ENCODE data around the gene SORCS3.

Gene SORCS3

DNA sequence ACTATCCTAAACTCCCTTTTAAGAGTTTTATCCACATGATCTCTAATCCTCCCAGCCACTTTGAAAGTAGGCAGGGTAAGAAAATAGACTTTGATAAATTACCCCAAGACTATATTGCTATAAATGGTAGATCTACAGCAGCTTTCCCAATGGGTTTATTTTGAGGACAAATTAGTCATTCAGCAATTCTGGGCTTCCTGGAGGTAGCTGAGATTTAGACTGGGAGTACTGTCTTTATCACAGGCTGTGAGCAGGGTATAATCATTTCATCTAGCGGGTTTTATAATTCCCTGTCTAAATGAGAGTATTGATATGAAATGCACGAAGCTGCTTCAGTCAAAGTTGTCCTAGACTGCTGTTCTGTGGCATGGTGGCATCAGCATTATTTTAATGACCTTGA lies 279.4 kb downstream of the SORCS3 start:
- DNase-seq (ENCODE audit: low read depth in 2 of 2), result no peak

DNA sequence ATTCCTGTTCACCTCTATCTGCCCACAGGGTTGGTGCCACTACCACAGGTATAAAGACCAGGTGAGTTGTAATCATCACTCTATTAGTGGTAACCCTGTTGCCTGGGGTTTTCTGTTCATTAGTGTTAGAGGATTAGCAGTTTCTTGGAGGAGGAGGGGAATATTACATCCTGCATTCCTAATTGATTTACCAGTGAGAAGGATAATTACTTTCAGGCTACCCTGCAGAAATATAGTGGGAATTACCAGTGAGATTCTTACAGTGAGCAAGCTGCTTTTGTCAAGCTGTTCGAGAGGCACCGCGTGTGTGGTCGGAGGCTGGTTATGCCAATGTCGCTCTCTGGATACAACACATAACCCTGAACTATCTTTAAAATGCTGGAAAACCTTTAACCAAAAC lies 280.7 kb downstream of the SORCS3 start:
- no peak for DNase-seq (ENCODE audit: low read depth in 2 of 2)

DNA sequence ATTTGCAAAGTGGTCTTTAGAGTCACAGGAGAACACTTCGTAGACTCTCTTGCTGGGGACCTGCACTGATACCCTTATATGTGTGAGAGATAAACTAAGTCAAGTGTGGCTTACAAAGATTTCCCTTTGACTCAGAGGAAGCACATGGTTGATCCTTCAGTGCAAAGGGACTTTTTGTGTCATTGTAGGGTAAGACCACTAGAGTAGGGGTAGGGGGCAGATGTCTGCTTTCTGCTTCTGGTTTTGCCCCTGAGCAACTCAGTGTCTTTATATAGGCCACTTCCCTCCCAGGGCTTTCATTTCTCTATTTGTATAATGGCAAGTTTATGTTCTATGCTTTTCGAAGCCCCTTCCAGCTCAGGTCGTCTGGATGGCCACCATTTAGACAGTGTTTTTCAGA lies 281.7 kb downstream of the SORCS3 start:
- DNase-seq (ENCODE audit: low read depth in 2 of 2), result no peak

DNA sequence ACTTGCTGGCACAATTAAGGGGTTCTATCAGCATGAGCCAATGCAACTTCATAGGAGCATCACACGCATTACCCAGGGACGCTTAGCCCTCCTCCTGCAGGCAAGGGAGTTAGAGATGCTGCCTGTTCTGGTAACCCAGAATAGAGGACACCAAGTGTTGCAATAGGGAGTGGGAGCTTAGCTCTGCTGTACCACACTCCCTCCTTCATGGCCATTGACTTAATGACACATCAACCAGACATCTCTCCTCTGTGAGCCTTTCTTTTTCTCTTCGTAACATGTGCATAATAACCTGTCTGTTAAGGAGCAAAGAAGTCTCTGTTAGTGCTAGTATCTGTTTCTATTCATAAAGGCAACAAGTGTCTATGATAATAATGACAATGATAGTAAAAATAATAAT lies 282.4 kb downstream of the SORCS3 start:
- no peak for DNase-seq (ENCODE audit: low read depth in 2 of 2)

DNA sequence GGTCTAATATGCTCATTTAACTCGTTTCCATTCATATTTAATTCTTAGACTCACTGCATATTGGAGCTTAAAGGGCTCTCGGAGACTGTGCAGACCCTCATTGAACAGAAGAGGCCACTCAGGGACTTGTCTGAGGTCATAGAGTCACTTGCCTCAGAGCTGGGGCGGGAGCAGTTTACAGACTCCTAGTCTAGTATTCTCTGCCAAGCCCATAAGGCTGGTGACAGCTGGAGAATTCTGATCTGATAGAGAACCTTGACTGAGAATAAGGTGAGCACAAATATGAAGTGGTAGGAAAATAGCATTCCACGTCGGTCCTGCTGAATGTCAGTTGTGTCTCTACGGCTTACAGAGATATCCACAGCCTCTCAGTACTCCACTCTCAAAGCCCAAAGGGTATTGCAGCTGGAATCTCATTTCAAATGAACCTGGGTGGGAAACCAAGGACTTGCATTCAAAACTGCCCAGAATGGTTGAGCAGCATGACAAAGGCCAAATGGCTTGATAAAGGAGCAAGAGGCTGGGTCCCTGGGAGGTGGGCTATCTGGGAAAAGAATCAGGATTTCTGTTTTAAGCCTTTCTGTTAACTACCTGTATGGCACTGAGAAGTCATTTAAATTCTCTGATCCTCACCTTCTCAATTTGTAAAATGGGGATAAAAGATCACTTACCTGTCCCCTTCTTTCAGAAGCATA lies 283.2 kb downstream of the SORCS3 start:
- no peak for DNase-seq (ENCODE audit: low read depth in 2 of 2)

DNA sequence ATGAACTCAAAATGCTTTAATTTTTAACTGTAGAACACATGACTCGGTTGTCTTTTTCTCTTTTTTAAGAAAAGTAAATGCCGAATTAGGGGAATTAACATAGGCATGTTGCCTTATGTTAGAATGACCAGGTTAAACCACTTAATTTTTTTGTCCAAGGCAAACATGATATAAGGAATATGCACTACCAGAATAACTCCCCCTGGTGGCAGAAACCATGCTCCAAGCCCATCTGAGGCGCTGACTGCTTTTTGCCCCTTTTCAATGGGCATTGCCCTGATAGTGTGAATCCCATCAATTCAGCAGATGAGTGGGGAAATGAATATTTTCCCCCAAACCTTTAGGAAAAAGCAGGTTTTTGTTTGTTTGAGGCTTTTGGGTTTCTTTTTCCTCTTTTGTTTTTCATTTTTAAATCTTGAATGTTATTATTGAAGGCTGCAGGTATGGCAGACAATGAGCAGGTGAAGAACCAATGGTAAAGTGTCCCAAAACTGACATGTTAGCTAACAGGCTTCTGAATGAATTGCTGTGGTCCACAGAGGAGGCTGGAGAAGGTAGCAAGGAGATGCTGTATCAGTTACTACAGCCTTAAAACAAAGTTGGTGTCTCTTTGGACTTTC lies 284.3 kb downstream of the SORCS3 start:
- peak; percentile 5 to 8 for DNase-seq (ENCODE audit: low read depth in 2 of 2)

DNA sequence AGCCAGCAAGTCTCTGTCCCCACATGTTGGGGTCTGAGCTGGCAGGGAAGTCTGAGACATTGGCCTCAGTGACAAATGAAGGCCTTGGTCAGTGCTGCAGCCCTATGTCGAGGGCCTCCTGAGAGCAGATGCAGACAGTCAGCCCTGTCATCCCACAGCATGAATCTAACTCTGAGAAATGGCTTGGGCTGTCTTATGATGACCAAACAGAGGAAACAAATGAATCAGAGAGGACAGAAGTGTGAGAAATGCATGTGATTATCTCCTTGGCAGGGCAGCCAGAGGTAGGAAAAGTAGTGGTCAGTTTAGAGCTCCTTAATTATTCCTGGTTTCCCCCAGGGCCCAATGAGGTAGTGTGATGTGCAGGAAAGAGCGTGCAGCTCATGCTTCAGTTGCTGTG lies 287.6 kb downstream of the SORCS3 start:
- DNase-seq (ENCODE audit: low read depth in 2 of 2), result no peak

DNA sequence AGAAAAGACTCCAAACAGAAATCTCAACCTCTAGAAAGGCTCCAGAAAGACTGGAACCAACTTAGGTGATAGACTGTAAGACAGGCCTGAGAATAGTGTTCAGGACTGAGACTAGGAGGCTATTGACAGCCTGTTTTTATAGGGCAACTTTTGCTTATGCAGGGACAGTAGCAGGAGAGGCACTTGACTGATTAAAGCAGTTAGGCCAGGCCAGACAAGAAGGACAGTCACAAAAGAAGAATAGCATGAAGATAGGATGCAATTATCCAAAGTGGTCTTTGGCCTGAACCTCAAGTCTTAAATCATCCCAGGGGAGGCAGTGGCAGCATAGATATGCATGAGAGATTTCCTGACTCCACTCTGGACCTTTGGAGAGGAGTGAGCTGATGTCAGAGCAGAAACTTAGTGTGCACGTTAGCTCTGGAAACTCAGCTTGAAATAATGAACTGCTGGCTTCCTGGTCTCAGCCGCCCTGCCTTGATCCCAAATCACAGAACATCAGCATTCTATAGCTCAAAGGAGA lies 290.6 kb downstream of the SORCS3 start:
- no peak for DNase-seq (ENCODE audit: low read depth in 2 of 2)

DNA sequence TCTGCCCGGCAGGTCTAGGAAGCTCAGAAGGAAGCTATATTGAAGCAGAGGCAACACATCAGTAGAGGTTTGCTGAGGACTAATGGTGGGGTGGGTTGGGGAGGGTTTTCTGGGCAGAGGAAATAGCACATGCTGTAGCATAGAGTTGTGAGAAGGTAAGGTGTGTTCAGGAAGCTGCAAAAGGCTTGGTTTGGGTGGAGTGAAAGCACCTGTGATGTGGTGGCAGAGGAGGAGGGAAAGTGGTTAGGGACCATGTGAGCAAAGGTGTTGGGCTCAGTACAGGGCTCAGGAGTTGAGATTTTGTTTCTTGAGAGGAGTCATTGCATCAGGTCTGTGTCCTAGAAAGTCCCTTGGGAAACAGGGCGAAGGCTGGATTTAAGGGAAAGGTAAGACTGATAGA lies 294.6 kb downstream of the SORCS3 start:
- no peak for DNase-seq (ENCODE audit: low read depth in 2 of 2)

DNA sequence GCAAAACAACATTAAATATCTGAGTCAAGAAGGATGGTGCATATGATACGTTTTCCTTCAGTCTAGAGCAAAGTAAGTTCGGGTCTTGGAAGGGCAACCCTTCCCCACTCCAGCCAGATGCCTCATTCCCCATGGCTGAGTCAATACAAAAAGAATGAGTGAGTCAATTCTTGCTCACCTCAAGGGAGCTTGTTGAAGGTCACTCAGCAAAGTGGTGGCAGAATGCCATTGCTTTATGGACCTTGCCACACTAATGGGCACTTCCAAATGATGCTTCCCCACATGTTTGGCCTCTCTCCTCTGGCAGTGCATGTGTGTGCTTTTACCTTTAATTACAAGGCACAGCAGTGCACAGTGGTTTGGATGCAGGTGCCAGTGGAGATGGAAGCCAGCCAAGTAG lies 296.5 kb downstream of the SORCS3 start:
- no peak for DNase-seq (ENCODE audit: low read depth in 2 of 2)

DNA sequence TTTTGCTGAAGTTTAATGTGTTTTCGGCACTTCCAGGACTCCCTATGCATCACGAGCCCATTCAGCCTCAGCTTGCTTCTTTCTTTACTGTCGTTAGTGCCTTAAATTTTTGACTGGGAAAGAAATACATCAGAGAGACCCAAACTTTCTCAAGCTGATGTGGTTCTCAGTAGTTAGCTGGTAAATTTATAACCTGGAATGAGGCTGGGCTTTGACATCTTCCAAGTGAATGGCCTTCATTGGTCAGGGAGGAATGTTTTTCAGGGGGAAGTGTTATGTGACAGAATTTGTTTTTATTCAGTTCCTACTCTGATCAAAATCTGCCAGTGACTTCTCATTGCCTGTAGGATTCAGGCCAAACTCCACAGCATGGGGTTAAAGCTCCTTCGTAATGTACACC lies 296.9 kb downstream of the SORCS3 start:
- no peak for DNase-seq (ENCODE audit: low read depth in 2 of 2)

DNA sequence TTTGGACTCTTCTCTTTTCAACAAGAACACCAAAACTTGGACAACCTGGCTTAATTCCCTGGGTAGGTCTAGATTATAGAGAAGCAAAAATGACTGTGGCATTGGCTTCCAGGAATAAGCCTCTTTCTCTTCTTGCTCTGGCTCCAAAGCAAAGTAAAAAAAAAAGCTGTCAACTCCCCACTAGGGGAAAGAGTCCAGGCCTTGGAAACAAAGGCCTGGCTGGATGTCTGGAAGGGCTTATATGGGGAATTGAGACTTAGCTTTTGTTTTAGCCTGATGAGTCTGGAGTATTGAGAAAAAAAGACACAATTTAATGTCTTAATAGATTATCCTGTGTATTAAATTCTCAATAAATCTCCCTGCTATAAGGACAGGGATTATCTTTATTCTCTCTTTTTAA lies 300.6 kb downstream of the SORCS3 start:
- DNase-seq (ENCODE audit: low read depth in 2 of 2), result no peak

DNA sequence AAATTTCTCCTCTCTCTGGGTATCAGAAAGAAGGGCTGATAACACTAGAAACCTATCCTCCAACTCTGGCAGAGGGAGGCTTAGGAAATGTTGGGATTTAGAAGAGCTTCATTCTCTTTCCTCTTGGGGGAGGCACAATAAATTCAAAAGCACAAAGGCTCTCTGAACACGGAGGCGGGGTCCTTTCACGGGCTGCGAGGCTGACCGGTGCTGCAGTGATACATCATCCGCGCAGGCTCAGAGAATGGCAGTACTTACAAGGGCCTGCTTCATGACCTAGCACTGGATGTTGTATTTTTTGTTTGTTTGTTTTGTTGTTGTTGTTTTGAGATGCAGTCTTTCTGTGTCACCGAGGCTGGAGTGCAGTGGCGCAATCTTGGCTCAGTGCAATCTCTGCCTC lies 306.2 kb downstream of the SORCS3 start:
- DNase-seq (ENCODE audit: low read depth in 2 of 2), result no peak

DNA sequence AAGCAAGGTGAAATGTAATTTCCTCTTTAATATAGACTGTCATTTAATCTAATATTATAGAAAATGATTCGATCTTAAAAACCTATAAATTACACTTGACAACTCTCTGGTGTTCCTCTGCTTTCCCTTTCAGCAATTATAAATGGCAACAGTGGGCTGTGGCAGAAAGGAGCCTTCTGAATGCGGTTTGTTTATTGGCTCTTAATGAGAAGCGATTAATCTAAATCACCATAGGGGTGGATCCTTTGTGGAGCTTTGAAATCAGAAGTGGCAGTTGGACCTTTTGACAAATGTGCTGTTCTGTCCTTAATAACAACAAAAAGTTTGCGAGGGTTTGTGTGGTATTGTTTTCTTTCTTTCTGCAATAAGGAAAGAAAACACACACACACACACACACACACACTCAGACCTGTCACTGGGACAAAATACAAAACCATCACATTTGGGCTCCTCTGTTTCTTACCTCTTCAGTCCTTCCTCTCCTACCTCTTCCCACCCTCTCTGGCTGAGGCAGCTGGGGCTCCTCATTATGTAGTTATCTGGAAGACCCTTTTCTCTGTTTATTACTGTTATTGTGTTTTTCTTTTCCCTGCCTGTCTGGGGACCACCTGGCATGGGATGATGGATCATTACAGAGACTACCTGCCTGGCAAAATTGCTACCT lies 316.2 kb downstream of the SORCS3 start:
- DNase-seq (ENCODE audit: low read depth in 2 of 2), result no peak

DNA sequence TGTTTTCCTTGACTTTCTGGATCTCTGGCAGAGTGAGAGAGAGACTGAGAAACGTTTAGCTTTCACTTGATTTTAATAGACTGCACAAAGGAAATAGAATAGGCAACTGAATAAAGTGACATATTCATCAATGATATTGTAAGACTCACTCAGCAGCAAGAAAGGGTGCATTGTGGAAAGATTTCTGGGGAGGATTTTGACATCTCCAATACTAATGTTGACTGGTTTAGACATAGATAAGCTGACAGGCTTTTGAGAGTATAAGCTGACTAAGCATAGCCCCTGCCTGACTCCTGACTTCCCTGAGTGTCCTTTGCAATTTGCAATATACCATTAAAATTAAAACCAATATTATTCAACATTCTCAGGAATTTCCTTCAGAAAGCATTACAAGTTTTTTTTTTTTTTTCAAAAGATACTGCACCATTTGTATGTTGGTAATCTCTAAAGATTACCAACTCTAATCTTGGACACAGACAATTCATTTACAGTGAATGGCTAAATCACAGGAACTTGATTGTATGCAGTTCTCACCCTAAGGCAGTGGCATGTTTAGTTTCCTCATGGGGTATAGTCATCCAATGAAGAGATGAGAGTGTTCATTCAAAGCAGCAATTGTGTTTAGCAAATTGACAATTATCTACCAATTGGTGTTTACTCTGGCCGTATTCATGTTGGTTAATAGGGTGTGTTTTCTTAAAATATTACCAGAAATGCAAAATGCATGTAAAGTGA lies 325.6 kb downstream of the SORCS3 start:
- no peak for DNase-seq (ENCODE audit: low read depth in 2 of 2)

DNA sequence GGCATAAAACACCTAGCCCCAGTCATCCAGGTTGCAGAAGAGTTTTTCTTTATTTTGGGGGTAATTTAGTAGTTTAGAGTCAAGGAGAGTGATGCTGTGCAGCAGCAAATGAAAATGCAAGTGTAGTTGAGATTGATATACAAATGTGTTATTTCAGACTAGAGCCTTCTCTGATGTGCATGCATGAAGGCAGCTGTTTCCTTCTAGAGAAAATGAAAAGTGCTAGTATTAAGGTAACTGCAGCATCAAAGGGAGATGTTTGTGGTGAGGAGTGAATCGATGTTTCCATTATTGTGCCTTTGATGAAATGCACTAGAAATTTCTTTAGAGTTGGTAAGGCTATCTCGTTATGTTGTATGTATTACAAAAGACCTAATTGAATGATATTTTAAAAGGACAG lies 339.3 kb downstream of the SORCS3 start:
- no peak for DNase-seq (ENCODE audit: low read depth in 2 of 2)

DNA sequence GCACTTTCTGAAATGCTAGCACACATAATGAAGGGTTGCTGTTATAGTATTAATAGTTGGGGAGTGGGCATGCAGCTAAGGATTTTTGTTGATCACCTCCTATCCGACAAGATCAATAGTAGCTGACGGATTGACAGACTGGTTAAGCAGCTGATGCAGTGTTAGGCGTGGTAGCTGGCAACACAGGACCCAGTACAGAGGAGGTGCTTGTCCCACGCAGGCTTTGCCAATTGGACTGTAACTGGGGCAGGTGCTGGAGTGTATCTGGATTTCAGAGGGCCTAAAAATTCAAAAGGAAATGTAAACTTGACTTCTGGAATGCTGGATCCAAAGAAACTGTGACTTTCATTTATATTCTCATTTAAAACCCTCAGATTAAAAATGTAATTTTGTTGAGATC lies 340.9 kb downstream of the SORCS3 start:
- no peak for DNase-seq (ENCODE audit: low read depth in 2 of 2)

DNA sequence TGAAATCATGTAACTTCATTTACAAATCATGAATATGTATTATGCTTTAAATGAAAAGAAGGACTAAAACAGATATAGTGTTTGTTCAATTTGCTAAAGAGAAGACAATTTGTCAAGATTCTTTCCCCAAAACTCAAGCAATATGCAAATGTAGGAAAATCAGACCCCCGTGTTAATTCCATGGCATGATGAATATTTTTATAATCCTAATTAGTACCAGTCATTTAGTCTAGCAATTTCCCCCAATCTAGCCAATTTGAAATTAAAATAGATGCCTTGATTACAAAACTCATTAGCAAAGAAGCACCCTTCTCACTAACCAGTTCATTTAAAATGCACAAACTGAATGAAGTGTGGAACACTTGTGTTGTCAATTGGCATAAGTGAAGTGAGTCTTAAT lies 347.6 kb downstream of the SORCS3 start:
- no peak for DNase-seq (ENCODE audit: low read depth in 2 of 2)

DNA sequence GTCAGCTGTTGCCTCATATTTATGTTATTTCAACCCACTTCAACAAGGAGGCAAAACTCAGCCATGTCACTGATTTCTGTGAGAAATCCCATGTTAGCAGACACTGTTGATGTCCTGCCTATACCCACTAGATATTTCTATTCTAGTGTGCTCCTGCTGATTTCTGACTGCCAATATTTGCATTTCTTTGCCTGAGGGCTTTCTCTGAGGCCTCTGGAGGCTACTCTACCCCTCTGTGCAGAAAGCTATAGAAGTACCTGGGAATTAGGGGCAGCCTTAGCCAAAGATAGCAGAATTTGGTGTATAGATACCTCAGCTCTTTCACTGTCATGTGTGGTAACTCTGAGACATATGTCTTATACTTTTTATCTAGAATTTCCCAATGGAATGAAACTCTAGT lies 348.8 kb downstream of the SORCS3 start:
- DNase-seq (ENCODE audit: low read depth in 2 of 2), result no peak

DNA sequence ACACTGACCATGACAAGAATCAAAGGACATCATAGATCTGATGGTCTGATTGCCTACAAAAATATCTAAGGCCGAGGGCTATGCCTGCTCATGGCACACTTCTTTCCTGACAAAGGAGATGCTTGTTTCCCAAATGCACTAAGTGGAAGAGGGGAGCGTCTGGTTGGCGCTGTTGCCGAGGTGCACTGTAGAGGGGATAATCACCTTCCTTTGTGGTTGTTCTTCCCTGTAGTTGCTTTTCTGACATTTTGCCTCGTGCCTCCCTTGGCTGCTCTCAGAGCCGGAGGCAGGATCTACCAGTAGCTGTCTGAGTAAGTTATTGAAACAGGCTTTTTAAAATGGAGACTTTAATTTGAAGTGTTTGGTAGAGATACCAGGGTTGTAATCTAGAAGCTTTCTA lies 352.0 kb downstream of the SORCS3 start:
- DNase-seq (ENCODE audit: low read depth in 2 of 2), result no peak

DNA sequence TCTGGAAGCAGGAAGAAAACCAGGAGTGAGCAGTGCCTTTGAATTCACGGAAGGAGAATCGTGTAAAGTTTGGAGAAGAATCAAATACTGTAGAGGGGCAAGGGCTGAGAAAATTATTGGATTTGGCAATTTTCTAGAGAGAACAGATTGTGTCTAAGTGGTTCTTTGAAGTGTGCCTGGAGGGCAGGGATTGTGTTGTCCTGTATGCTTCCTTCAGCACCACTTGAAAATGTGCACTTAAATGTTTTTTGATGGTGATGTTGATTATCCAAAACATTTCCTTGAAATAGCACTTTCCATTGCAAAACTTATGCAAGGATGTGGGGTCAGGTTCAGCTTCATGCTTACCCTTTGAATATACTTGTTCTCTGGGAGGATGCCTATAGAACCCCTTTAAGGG lies 360.2 kb downstream of the SORCS3 start:
- DNase-seq (ENCODE audit: low read depth in 2 of 2), result no peak

DNA sequence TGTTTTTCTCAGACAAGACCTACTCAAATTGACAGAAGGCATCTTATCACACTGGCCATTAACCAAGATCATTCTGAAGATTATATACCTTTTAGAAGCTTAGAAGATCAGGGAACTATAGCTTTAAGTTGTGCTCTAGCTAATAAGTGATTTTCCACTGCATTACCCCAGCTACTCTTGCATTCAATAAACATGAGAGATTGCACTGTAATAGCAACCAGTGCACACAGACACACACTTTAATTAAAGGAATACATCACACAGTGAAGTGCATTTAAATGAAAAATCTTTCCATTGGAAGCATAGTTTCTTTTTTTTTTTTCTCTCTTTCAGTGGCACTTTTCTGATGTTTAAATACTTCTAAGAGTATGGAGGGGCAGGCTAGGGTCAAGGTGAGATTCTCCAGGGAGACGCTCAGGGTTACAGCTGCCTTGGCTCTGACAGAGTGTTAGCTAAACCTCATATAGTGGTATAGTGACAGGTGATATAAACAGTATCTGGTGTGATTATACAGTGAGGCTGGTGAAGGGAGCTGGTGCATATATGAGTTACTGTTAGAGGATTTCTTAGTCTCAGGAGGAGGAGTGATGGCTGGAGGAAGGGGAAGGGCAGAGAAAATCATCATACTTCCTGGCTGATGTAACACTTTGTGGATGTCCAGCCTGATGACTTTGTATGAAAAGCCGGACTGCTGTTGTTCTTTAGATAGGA lies 369.5 kb downstream of the SORCS3 start:
- no peak for DNase-seq (ENCODE audit: low read depth in 2 of 2)
